Measurements from ENCODE around the gene COL18A1.

Gene COL18A1

DNA sequence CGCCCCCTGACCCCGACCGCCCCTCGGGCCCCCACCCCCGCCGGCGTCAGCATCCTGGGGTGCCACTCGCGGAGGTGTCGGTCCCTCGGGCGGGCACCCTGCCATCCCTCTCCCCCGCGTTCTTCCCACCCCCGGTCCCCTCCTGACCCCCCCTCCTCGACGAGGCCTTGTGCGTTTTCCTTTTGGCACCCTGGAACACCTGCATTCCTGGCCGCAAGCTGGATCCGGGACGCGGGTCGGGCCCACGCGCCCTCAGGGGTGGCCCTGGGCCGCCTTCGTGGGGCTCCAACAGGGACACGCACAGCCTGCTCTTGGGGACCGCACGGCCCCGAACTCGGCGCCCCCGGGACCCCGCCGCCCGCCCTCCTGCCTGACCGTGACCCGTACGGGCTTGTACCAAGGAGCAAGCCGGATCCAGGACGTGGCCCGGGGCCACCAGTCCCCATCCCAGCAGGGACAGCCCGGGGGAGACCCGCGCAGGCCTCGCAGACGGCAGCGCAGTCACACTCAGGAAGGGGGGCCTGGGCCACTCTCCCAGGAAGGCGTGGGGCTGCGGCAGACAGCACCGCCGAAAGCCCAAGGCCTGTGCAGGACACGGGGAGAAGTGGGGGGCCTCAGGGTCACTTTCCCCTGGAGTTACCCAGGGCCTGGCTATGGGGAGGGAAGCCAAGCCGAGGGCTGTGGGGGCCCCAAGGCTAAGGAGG is 137.9 kb downstream of the COL18A1 start:
- TF ChIP-seq ZFX (IDR thresholded peaks at IDR 0.05), result no peak
- TF ChIP-seq, protein P1, sequence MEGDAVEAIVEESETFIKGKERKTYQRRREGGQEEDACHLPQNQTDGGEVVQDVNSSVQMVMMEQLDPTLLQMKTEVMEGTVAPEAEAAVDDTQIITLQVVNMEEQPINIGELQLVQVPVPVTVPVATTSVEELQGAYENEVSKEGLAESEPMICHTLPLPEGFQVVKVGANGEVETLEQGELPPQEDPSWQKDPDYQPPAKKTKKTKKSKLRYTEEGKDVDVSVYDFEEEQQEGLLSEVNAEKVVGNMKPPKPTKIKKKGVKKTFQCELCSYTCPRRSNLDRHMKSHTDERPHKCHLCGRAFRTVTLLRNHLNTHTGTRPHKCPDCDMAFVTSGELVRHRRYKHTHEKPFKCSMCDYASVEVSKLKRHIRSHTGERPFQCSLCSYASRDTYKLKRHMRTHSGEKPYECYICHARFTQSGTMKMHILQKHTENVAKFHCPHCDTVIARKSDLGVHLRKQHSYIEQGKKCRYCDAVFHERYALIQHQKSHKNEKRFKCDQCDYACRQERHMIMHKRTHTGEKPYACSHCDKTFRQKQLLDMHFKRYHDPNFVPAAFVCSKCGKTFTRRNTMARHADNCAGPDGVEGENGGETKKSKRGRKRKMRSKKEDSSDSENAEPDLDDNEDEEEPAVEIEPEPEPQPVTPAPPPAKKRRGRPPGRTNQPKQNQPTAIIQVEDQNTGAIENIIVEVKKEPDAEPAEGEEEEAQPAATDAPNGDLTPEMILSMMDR (conservative IDR thresholded peaks at IDR 0.05), result no peak
- H3K27ac ChIP-seq, result peak overlapping the region; percentile 76

DNA sequence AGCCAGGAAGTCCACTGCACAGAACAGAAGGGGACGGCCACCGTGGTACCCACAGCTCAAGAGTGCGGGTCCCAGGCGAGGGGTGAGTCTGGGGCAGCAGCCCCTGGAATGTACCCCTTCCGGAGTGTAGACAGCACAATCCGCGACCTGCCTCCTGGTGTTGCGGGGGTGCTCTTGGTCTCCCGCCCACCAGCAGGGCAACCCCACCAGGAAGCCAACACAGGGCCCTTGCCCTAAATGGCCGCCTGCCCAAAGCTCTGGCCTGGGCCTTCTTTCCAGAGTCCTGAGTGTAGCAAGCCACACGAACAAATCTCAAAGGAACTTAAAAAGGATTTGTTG is 138.4 kb downstream of the COL18A1 start:
- TF ChIP-seq ZFX (IDR thresholded peaks at IDR 0.05), result no peak
- TF ChIP-seq, protein P1 (conservative IDR thresholded peaks at IDR 0.05), result no peak
- peak overlapping the region; percentile 76; the same call in 1 of the 2 replicates for H3K27ac ChIP-seq

DNA sequence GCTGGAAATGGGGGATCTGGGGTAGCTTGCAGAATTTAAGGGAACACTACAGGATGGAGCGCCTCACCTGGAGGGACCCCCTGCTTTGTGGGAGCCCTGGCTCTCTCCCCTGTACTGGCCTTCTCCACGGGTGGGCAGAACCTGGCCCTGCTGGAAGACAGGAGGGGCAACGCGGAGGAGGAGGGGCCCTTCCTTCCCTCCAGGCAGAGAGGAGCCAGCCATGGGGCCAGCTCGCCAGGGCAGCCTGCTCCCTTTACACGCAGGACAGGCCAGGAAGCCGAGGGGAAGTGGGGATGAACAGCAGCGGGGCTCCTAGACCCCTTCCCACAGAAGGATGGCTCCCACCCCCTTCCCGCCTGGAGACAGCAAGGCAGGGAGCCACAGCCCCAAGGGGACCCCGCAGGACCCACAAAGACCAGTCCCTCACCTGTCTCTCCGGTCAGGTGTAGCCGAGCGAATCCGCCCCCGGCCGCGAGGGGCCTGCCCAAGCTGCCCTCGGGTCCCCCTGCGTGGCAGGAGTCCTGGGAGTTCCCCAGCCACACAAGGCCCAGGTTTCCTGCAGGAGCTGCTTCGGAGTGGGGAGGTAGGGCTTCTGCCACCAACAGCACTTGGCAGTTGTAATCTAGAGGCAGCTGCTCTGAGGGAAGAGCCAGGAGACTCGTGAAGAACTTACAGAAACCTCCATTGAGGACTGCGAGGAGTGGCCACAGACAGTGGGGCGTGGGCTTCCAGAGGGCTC is 138.9 kb downstream of the COL18A1 start:
- no peak overlapping the region; the same call in 1 of the 2 replicates for H3K27ac ChIP-seq
- TF ChIP-seq, protein P1 (conservative IDR thresholded peaks at IDR 0.05), result no peak

DNA sequence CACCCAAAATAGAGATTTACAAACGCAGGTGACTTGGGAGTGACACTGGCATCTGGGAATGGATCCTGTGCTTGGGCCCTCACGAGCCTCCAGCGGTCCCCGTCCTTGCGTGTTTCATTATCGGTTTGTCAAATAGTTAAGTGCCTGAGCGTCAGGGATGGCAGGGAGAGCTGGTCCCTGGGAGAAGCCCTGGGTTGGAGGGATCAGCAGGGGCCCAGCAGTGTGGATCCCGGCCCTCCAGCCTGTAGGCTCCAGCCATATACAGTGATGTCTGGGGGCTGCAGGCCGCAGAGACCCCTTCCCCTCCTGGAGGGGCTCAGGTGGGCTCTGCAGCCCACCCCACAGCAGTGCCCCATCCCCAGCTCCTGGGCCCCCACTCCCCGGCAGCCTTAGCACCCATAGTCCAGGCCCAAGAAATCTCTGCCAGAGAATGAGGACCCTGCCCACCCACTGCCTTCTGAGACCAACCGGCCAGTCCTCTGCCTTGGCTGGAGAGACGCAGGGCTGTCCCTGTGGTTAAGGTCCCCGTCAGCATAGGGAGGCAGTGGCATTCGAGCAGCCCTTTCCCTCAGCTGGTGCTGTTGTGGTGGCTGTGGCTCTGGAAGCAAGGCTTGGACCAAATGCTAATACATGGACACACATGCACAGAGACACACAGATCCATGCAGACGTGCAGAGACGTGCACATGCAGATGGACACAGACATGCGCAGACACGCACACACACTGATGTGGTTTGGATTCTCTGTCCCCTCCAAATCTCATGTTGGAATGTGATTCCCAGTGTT is 139.7 kb downstream of the COL18A1 start:
- H3K27ac ChIP-seq, result no peak overlapping the region
- TF ChIP-seq ZFX (IDR thresholded peaks at IDR 0.05), result no peak
- TF ChIP-seq, protein P1 (conservative IDR thresholded peaks at IDR 0.05), result no peak

DNA sequence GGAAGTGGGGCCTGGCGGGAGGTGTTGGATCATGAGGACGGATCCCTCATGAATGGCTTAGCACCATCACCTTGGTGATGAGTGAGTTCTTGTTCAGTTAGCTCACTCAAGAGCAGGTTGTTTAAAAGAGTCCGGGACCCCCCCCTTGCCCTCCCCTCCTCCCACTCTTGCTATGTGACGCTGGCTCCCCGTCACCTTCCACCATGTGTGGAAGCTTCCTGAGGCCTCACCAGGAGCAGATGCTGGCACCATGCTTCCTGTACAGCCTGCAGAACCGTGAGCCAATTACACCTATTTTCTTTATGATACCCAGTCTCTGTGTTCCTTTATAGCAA is 140.2 kb downstream of the COL18A1 start:
- TF ChIP-seq, protein P1 (conservative IDR thresholded peaks at IDR 0.05), result no peak
- no peak for TF ChIP-seq ZFX (IDR thresholded peaks at IDR 0.05)
- no peak overlapping the region for H3K27ac ChIP-seq

DNA sequence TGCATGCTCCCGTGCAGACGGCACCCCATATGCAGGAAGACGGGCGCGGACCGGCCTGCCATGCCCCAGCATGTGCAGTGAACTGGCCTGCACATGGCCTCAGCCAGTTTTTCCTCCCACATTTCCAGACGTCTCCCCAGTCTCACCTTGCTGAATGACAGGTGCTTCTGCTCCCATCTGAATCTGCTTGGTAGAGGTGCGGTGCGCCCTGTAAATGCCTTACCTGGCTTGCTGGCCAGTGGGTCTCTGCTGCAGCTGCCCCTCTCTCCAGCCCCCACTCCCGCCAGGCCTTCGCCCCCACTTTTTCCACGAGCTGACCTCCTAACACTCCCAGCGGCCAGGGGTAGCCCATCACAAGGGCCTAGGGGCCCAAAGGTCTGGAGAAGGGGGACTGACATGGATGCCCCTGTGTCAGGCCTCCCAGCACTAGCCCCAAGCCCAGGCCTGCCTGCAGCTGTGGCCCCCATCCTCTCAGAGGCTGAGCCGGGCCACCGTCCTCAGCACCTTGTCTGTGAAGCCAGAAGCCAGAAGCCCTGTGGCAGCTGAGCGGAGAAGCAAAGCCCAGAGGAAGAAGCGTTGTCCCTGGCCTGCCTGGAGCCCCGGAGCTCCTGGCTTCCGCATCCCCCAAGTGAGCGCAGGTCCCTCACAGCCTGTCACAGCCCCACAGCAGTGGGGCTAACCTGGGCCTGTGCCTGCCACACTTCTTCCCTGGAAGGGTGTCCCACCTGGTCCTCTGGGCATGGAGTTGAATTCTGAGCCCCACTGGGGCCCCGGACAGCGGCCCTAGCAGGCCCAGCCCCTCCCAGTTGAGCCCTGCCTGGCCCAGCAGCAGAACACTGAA is 140.9 kb downstream of the COL18A1 start:
- TF ChIP-seq, protein P1 (conservative IDR thresholded peaks at IDR 0.05), result no peak
- TF ChIP-seq ZFX (IDR thresholded peaks at IDR 0.05), result no peak

More for the DNA sequence above, 140.9 kb downstream of the COL18A1 start:
- no peak overlapping the region for H3K27ac ChIP-seq
